ENCODE results near the gene EEFSEC. TPM values are rescaled to one million over a fixed set of nuclear protein-coding genes. Genes with fewer than 3 reads are reported as not detected.

The EEFSEC gene
- total RNA-seq, 1 donor from 2014 or later, result 12.6 TPM

- no peaks in the 10 kb centered on the region for H3K36me3 ChIP-seq (ENCODE audit: control insufficient read depth, insufficient read depth, low read length)
- H3K27me3 ChIP-seq (ENCODE audit: control insufficient read depth, insufficient read depth, low read length), result no peaks in the 10 kb centered on the region
- DNase-seq (ENCODE audit: low read depth), result no peak
- H3K4me3 ChIP-seq (ENCODE audit: low read depth, low read length), result no peak overlapping the region
- TF ChIP-seq, protein P1, sequence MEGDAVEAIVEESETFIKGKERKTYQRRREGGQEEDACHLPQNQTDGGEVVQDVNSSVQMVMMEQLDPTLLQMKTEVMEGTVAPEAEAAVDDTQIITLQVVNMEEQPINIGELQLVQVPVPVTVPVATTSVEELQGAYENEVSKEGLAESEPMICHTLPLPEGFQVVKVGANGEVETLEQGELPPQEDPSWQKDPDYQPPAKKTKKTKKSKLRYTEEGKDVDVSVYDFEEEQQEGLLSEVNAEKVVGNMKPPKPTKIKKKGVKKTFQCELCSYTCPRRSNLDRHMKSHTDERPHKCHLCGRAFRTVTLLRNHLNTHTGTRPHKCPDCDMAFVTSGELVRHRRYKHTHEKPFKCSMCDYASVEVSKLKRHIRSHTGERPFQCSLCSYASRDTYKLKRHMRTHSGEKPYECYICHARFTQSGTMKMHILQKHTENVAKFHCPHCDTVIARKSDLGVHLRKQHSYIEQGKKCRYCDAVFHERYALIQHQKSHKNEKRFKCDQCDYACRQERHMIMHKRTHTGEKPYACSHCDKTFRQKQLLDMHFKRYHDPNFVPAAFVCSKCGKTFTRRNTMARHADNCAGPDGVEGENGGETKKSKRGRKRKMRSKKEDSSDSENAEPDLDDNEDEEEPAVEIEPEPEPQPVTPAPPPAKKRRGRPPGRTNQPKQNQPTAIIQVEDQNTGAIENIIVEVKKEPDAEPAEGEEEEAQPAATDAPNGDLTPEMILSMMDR (IDR thresholded peaks at IDR 0.05; ENCODE audit: insufficient read depth, low read length, poor library complexity, severe bottlenecking), result no peak
These were observed 126.3 kb downstream of the EEFSEC start for GRCh38 chr3:128279601-128279880.

- no peaks in the 10 kb centered on the region for H3K36me3 ChIP-seq (ENCODE audit: control insufficient read depth, insufficient read depth, low read length)
- TF ChIP-seq, protein P1 (IDR thresholded peaks at IDR 0.05; ENCODE audit: insufficient read depth, low read length, poor library complexity, severe bottlenecking), result no peak
- no peaks in the 10 kb centered on the region for H3K27me3 ChIP-seq (ENCODE audit: control insufficient read depth, insufficient read depth, low read length)
- H3K4me3 ChIP-seq (ENCODE audit: low read depth, low read length), result no peak overlapping the region
- DNase-seq (ENCODE audit: low read depth), result no peak
These were observed 127.3 kb downstream of the EEFSEC start for GRCh38 chr3:128280481-128281052.

- Histone ChIP-seq H3K36me3 (ENCODE audit: control insufficient read depth, insufficient read depth, low read length) (no peaks in the 10 kb centered on the region), H3K27me3 (ENCODE audit: control insufficient read depth, insufficient read depth, low read length) (no peaks in the 10 kb centered on the region), H3K4me3 (ENCODE audit: low read depth, low read length) (no peak overlapping the region)
- TF ChIP-seq, protein P1 (IDR thresholded peaks at IDR 0.05; ENCODE audit: insufficient read depth, low read length, poor library complexity, severe bottlenecking), result no peak
- DNase-seq (ENCODE audit: low read depth), result no peak
These were observed 127.8 kb downstream of the EEFSEC start for GRCh38 chr3:128281056-128281455.

DNA sequence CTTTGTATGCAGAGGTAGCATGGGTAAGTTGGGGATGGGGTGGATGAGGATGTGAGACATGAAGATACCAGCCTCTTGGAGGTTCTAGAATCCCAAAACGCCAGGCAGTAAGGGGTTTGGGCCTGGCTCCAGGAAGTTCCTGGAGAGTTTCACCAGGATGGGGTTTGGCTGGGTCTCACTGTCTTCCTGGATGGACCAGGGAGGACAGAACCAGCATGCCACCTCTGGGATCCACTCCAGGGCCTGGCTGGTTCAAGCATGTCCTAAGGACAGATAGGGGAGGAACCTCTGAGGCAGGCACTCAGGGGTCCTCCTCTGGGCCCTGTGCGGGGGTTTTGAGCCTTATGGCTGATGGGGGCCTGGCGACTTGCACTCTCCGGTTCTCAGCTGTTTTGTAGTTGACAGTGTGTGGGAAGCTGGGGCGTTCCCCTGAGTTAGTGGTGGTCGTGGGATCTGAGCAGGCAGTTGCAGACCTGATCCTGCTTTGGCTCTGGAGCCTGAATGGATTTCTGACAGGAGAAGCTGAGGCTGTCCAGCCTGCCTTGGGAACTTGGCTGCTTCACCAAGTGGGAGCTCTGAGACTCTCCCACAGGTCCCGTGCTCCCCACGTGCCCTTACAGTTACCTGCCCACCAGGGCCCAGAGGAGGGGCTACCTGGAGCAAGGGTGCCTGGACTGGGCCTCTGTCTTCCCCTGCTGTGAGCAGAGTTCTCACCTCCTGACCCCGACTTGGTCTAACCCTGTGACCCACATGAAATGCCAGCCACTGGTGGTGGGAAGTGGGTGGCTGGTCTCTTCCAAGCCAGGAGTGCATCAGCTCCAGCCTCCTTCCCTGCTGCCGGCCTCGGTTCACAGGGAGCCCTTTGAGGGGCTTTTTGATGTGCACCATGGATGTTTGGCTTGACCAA is 128.4 kb downstream of the EEFSEC start:
- TF ChIP-seq, protein P1 (IDR thresholded peaks at IDR 0.05; ENCODE audit: insufficient read depth, low read length, poor library complexity, severe bottlenecking), result no peak
- no peak for DNase-seq (ENCODE audit: low read depth)
- no peak overlapping the region for H3K4me3 ChIP-seq (ENCODE audit: low read depth, low read length)
- H3K27me3 ChIP-seq (ENCODE audit: control insufficient read depth, insufficient read depth, low read length), result no peaks in the 10 kb centered on the region
- no peaks in the 10 kb centered on the region for H3K36me3 ChIP-seq (ENCODE audit: control insufficient read depth, insufficient read depth, low read length)

DNA sequence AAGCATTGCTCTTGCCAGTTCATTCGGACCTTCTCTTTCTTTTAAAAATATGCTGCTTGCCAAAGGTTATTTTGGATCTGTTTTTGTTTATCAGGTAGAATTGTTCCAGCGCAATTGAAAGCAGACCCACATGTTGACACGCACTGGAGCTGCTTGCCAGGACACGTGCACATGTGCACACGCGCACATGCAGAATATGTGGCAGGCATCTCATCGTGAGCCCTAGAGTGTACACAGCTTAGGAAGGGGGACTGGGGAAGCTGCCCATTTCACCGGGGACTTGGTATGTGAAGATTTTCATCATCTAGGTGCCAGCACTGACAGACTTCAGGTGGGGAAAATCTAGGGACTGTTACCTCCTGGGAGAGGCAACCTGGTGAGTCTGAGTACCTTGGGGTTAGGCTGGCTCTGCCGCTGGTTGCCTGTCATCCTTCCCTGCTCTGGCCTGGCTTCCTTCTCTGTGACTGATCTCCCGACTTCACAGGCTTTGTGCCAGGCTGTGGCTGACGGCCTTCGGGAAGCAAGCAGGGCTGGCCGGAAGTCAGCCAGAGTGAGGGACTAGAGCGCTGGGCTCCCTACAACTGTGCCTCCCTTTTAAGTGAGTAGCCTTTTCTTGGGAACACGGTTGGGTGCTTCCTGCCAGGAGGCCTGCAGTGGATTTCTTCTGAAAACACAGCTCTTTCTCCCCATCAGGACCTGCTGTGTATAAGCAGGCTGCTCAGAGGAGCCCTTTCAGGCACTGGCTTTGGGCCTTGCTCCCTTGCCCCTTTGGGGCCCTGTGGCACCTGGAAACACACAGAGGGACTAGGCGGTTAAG is 129.3 kb downstream of the EEFSEC start:
- no peaks in the 10 kb centered on the region for H3K36me3 ChIP-seq (ENCODE audit: control insufficient read depth, insufficient read depth, low read length)
- TF ChIP-seq, protein P1 (IDR thresholded peaks at IDR 0.05; ENCODE audit: insufficient read depth, low read length, poor library complexity, severe bottlenecking), result no peak
- DNase-seq (ENCODE audit: low read depth), result no peak
- H3K4me3 ChIP-seq (ENCODE audit: low read depth, low read length), result no peak overlapping the region
- no peaks in the 10 kb centered on the region for H3K27me3 ChIP-seq (ENCODE audit: control insufficient read depth, insufficient read depth, low read length)
